Measurements from ENCODE around the gene FAM171A1. TPM values are rescaled to one million over a fixed set of nuclear protein-coding genes. Genes with fewer than 3 reads are reported as not detected.

The FAM171A1 gene
- total and polyA plus RNA-seq, 5 donors: 9.3 to 15.0 (median 13.6) TPM

- Histone ChIP-seq H3K9me3 (ENCODE audit: control insufficient read depth, low read length) (no peaks in the 10 kb centered on the region), H3K4me1 (ENCODE audit: control insufficient read depth, insufficient read depth, low read length) (peaks cover 6% of the 10 kb centered on the region), H3K4me3 (ENCODE audit: low read length) (no peak overlapping the region), H3K27me3 (ENCODE audit: control insufficient read depth, insufficient read depth) (no peaks in the 10 kb centered on the region), H3K27ac (ENCODE audit: low read length) (no peak overlapping the region)
- DNase-seq (no peak), ATAC-seq (no peak)
- WGBS: 77% methylated on average over 4 of the region's 4 CpGs
- intact Hi-C loops (cut with DNase I): no loop called here
These were observed 10.5 kb downstream of the FAM171A1 start for GRCh38 chr10:15360566-15360965.

GRCh38 chr10:15353471-15354017, 17.5 kb downstream of the FAM171A1 start:
- DNase-seq: no peak
- WGBS: 74% methylated on average over 8 of the region's 8 CpGs
- Histone ChIP-seq H3K27ac (ENCODE audit: low read length) (no peak overlapping the region), H3K9me3 (ENCODE audit: control insufficient read depth, low read length) (no peaks in the 10 kb centered on the region), H3K4me3 (ENCODE audit: low read length) (no peak overlapping the region), H3K27me3 (ENCODE audit: control insufficient read depth, insufficient read depth) (no peaks in the 10 kb centered on the region), H3K4me1 (ENCODE audit: control insufficient read depth, insufficient read depth, low read length) (peaks cover 2% of the 10 kb centered on the region)
- intact Hi-C loops (cut with DNase I): no loop called here
- no peak for ATAC-seq

- Histone ChIP-seq H3K27ac (ENCODE audit: low read length) (no peak overlapping the region), H3K4me3 (ENCODE audit: low read length) (no peak overlapping the region), H3K9me3 (ENCODE audit: control insufficient read depth, low read length) (no peaks in the 10 kb centered on the region), H3K27me3 (ENCODE audit: control insufficient read depth, insufficient read depth) (no peaks in the 10 kb centered on the region), H3K4me1 (ENCODE audit: control insufficient read depth, insufficient read depth, low read length) (peaks cover 2% of the 10 kb centered on the region)
- whole genome bisulfite sequencing: 95% methylated on average over 7 of the region's 7 CpGs
- DNase-seq (no peak), ATAC-seq (no peak)
- intact Hi-C loops (cut with DNase I): no loop called here
These were observed 18.3 kb downstream of the FAM171A1 start for GRCh38 chr10:15352836-15353235.

- H3K4me1 ChIP-seq (ENCODE audit: control insufficient read depth, insufficient read depth, low read length): peaks cover 2% of the 10 kb centered on the region
- no peak overlapping the region for H3K27ac ChIP-seq (ENCODE audit: low read length)
- 81% methylated on average over 3 of the region's 3 CpGs for WGBS
- H3K9me3 ChIP-seq (ENCODE audit: control insufficient read depth, low read length): no peaks in the 10 kb centered on the region
- H3K4me3 ChIP-seq (ENCODE audit: low read length): no peak overlapping the region
- no peak for DNase-seq
- intact Hi-C loops (cut with DNase I): no loop called here
- ATAC-seq: no peak
- no peaks in the 10 kb centered on the region for H3K27me3 ChIP-seq (ENCODE audit: control insufficient read depth, insufficient read depth)
These were observed 18.9 kb downstream of the FAM171A1 start for GRCh38 chr10:15352201-15352600.

GRCh38 chr10:15351099-15351820, 19.8 kb downstream of the FAM171A1 start:
- H3K27me3 ChIP-seq (ENCODE audit: control insufficient read depth, insufficient read depth): no peaks in the 10 kb centered on the region
- H3K27ac ChIP-seq (ENCODE audit: low read length): no peak overlapping the region
- no peak overlapping the region for H3K4me3 ChIP-seq (ENCODE audit: low read length)
- H3K4me1 ChIP-seq (ENCODE audit: control insufficient read depth, insufficient read depth, low read length): peaks cover 2% of the 10 kb centered on the region
- DNase-seq (no peak), ATAC-seq (no peak)
- intact Hi-C loops (cut with DNase I): no loop called here
- no peaks in the 10 kb centered on the region for H3K9me3 ChIP-seq (ENCODE audit: control insufficient read depth, low read length)
- 82% methylated on average over 12 of the region's 12 CpGs for WGBS

- intact Hi-C loops (cut with DNase I): no loop called here
- H3K27ac ChIP-seq (ENCODE audit: low read length): no peak overlapping the region
These were observed 22.0 kb downstream of the FAM171A1 start for GRCh38 chr10:15349112-15349511.

GRCh38 chr10:15348579-15348978, 22.5 kb downstream of the FAM171A1 start:
- peak; percentile 42 to 60 for ATAC-seq
- H3K27me3 ChIP-seq (ENCODE audit: control insufficient read depth, insufficient read depth): no peaks in the 10 kb centered on the region
- H3K4me3 ChIP-seq (ENCODE audit: low read length): peak overlapping the region; percentile 27
- no peaks in the 10 kb centered on the region for H3K9me3 ChIP-seq (ENCODE audit: control insufficient read depth, low read length)
- 38% methylated on average over 8 of the region's 8 CpGs for WGBS
- intact Hi-C loops (cut with DNase I): no loop called here
- no peak overlapping the region for H3K27ac ChIP-seq (ENCODE audit: low read length)
- peaks cover 4% of the 10 kb centered on the region for H3K4me1 ChIP-seq (ENCODE audit: control insufficient read depth, insufficient read depth, low read length)
- peak; percentile 57 to 79 (median 62) for DNase-seq

More at GRCh38 chr10:15349112-15349511, 22.0 kb downstream of the FAM171A1 start:
- no peak for ATAC-seq
- 69% methylated on average over 5 of the region's 5 CpGs for WGBS
- DNase-seq: no peak
- peaks cover 6% of the 10 kb centered on the region for H3K4me1 ChIP-seq (ENCODE audit: control insufficient read depth, insufficient read depth, low read length)
- no peaks in the 10 kb centered on the region for H3K9me3 ChIP-seq (ENCODE audit: control insufficient read depth, low read length)
- H3K4me3 ChIP-seq (ENCODE audit: low read length): peak overlapping the region; percentile 27
- H3K27me3 ChIP-seq (ENCODE audit: control insufficient read depth, insufficient read depth): no peaks in the 10 kb centered on the region

- Histone ChIP-seq H3K4me3 (ENCODE audit: low read length) (no peak overlapping the region), H3K27ac (ENCODE audit: low read length) (no peak overlapping the region), H3K9me3 (ENCODE audit: control insufficient read depth, low read length) (no peaks in the 10 kb centered on the region), H3K27me3 (ENCODE audit: control insufficient read depth, insufficient read depth) (no peaks in the 10 kb centered on the region), H3K4me1 (ENCODE audit: control insufficient read depth, insufficient read depth, low read length) (peaks cover 4% of the 10 kb centered on the region)
- DNase-seq (no peak), ATAC-seq (no peak)
- 65% methylated on average over 6 of the region's 6 CpGs for WGBS
- intact Hi-C loops (cut with DNase I): no loop called here
These were observed 23.9 kb downstream of the FAM171A1 start for GRCh38 chr10:15347150-15347549.

- no peaks in the 10 kb centered on the region for H3K9me3 ChIP-seq (ENCODE audit: control insufficient read depth, low read length)
- intact Hi-C loops (cut with DNase I): no loop called here
- WGBS: 25% methylated on average over 8 of the region's 8 CpGs
- no peaks in the 10 kb centered on the region for H3K27me3 ChIP-seq (ENCODE audit: control insufficient read depth, insufficient read depth)
- peak; percentile 61 to 74 (median 70) for DNase-seq
- no peak overlapping the region for H3K4me3 ChIP-seq (ENCODE audit: low read length)
- H3K4me1 ChIP-seq (ENCODE audit: control insufficient read depth, insufficient read depth, low read length): peaks cover 4% of the 10 kb centered on the region
- no peak overlapping the region for H3K27ac ChIP-seq (ENCODE audit: low read length)
- ATAC-seq: peak; percentile 74 to 81
These were observed 24.5 kb downstream of the FAM171A1 start for GRCh38 chr10:15346440-15347141.

GRCh38 chr10:15345450-15345849, 25.6 kb downstream of the FAM171A1 start:
- DNase-seq: no peak
- Histone ChIP-seq H3K27me3 (ENCODE audit: control insufficient read depth, insufficient read depth) (no peaks in the 10 kb centered on the region), H3K4me1 (ENCODE audit: control insufficient read depth, insufficient read depth, low read length) (peaks cover 4% of the 10 kb centered on the region), H3K4me3 (ENCODE audit: low read length) (no peak overlapping the region), H3K27ac (ENCODE audit: low read length) (no peak overlapping the region), H3K9me3 (ENCODE audit: control insufficient read depth, low read length) (no peaks in the 10 kb centered on the region)
- peak in 1 of 2 donors; percentile 14 for ATAC-seq
- WGBS: 60% methylated on average over 5 of the region's 5 CpGs
- intact Hi-C loops (cut with DNase I): no loop called here

GRCh38 chr10:15344876-15345285, 26.2 kb downstream of the FAM171A1 start:
- H3K4me1 ChIP-seq (ENCODE audit: control insufficient read depth, insufficient read depth, low read length): peaks cover 4% of the 10 kb centered on the region
- no peaks in the 10 kb centered on the region for H3K9me3 ChIP-seq (ENCODE audit: control insufficient read depth, low read length)
- no peak overlapping the region for H3K4me3 ChIP-seq (ENCODE audit: low read length)
- no peak overlapping the region for H3K27ac ChIP-seq (ENCODE audit: low read length)
- DNase-seq (no peak), ATAC-seq (peak; percentile 45 to 47)
- WGBS: 40% methylated on average over 8 of the region's 8 CpGs
- H3K27me3 ChIP-seq (ENCODE audit: control insufficient read depth, insufficient read depth): no peaks in the 10 kb centered on the region
- intact Hi-C loops (cut with DNase I): no loop called here

All from right cardiac atrium (tissue), 5 donors.